ENCODE measurements around the gene HERC3.

Gene HERC3

DNA sequence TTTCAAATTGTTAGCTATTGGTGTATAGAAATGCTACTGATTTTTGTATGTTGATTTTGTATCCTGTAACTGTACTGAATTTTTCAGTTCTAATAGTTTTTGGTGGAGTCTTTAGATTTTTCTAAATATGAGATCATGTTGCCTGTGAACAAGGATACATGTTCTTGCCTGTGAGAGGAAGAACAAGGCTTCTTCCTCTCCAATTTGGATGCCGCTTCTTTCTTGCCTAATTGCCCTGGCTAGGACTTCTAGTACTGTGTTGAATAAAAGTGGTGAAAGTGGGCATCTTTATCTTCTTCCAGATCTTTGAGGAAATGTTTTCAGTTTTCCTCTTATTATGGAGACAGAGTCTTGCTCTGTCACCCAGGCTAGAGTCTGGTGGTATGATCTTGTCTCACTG, 121.5 kb downstream of the HERC3 start:
- TF ChIP-seq ZNF8 (CRISPR knock-in tag; IDR thresholded peaks at IDR 0.05) (no peak), OSR1 (CRISPR knock-in tag; IDR thresholded peaks at IDR 0.05) (no peak), TCF4 (CRISPR knock-in tag; IDR thresholded peaks at IDR 0.05; ENCODE audit: borderline replicate concordance) (no peak), RARB (CRISPR knock-in tag; IDR thresholded peaks at IDR 0.05) (no peak), PPARA (CRISPR knock-in tag; IDR thresholded peaks at IDR 0.05; ENCODE audit: borderline replicate concordance) (no peak), GLIS3 (CRISPR knock-in tag; IDR thresholded peaks at IDR 0.05) (no peak), ESRRG (CRISPR knock-in tag; IDR thresholded peaks at IDR 0.05) (no peak), CSRNP3 (CRISPR knock-in tag; IDR thresholded peaks at IDR 0.05) (no peak), CSDC2 (CRISPR knock-in tag; IDR thresholded peaks at IDR 0.05) (no peak), ZC3H10 (CRISPR knock-in tag; IDR thresholded peaks at IDR 0.05) (no peak), ISL1 (CRISPR knock-in tag; IDR thresholded peaks at IDR 0.05) (no peak), SNAI2 (CRISPR knock-in tag; IDR thresholded peaks at IDR 0.05) (no peak), TSHZ2 (CRISPR knock-in tag; IDR thresholded peaks at IDR 0.05) (no peak), ZNF70 (CRISPR knock-in tag; IDR thresholded peaks at IDR 0.05) (no peak), ZNF565 (CRISPR knock-in tag; conservative IDR thresholded peaks at IDR 0.05; ENCODE audit: low read depth) (no peak), POU6F1 (CRISPR knock-in tag; IDR thresholded peaks at IDR 0.05; ENCODE audit: borderline replicate concordance, low read depth) (no peak)
- TF ChIP-seq, protein P1, sequence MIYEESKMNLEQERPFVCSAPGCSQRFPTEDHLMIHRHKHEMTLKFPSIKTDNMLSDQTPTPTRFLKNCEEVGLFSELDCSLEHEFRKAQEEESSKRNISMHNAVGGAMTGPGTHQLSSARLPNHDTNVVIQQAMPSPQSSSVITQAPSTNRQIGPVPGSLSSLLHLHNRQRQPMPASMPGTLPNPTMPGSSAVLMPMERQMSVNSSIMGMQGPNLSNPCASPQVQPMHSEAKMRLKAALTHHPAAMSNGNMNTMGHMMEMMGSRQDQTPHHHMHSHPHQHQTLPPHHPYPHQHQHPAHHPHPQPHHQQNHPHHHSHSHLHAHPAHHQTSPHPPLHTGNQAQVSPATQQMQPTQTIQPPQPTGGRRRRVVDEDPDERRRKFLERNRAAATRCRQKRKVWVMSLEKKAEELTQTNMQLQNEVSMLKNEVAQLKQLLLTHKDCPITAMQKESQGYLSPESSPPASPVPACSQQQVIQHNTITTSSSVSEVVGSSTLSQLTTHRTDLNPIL (CRISPR knock-in tag; IDR thresholded peaks at IDR 0.05; ENCODE audit: low read depth), result no peak
- TF ChIP-seq, protein P2, sequence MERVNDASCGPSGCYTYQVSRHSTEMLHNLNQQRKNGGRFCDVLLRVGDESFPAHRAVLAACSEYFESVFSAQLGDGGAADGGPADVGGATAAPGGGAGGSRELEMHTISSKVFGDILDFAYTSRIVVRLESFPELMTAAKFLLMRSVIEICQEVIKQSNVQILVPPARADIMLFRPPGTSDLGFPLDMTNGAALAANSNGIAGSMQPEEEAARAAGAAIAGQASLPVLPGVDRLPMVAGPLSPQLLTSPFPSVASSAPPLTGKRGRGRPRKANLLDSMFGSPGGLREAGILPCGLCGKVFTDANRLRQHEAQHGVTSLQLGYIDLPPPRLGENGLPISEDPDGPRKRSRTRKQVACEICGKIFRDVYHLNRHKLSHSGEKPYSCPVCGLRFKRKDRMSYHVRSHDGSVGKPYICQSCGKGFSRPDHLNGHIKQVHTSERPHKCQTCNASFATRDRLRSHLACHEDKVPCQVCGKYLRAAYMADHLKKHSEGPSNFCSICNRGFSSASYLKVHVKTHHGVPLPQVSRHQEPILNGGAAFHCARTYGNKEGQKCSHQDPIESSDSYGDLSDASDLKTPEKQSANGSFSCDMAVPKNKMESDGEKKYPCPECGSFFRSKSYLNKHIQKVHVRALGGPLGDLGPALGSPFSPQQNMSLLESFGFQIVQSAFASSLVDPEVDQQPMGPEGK (CRISPR knock-in tag; IDR thresholded peaks at IDR 0.05; ENCODE audit: borderline replicate concordance), result no peak

GRCh38 chr4:88718098-88718497, 125.8 kb downstream of the HERC3 start:
- TF ChIP-seq ARNTL (CRISPR knock-in tag; IDR thresholded peaks at IDR 0.05; ENCODE audit: borderline replicate concordance, low read depth) (no peak), TOX (CRISPR knock-in tag; IDR thresholded peaks at IDR 0.05; ENCODE audit: borderline replicate concordance) (no peak), GLIS3 (CRISPR knock-in tag; IDR thresholded peaks at IDR 0.05) (no peak), PPARA (CRISPR knock-in tag; IDR thresholded peaks at IDR 0.05; ENCODE audit: borderline replicate concordance) (no peak), ZNF8 (CRISPR knock-in tag; IDR thresholded peaks at IDR 0.05) (no peak), BACH2 (CRISPR knock-in tag; IDR thresholded peaks at IDR 0.05; ENCODE audit: borderline replicate concordance) (no peak), ZNF70 (CRISPR knock-in tag; IDR thresholded peaks at IDR 0.05) (no peak), RARB (CRISPR knock-in tag; IDR thresholded peaks at IDR 0.05) (no peak), ESRRG (CRISPR knock-in tag; IDR thresholded peaks at IDR 0.05) (no peak), TCF4 (CRISPR knock-in tag; IDR thresholded peaks at IDR 0.05; ENCODE audit: borderline replicate concordance) (no peak), CSDC2 (CRISPR knock-in tag; IDR thresholded peaks at IDR 0.05) (no peak), POU6F1 (CRISPR knock-in tag; IDR thresholded peaks at IDR 0.05; ENCODE audit: borderline replicate concordance, low read depth) (no peak)
- TF ChIP-seq, protein P1 (CRISPR knock-in tag; IDR thresholded peaks at IDR 0.05; ENCODE audit: low read depth), result no peak
- TF ChIP-seq, protein P2 (CRISPR knock-in tag; IDR thresholded peaks at IDR 0.05; ENCODE audit: borderline replicate concordance), result no peak

More for the DNA sequence above, 121.5 kb downstream of the HERC3 start:
- ATAC-seq, result no peak

More at GRCh38 chr4:88718098-88718497, 125.8 kb downstream of the HERC3 start:
- no peak for ATAC-seq

All from SK-N-SH treated with all-trans-retinoic acid at 6 μM for 48 hours (cell line).